ENCODE measurements around the gene HDAC9. TPM values are rescaled to one million over a fixed set of nuclear protein-coding genes. Genes with fewer than 3 reads are reported as not detected.

Gene HDAC9
- polyA plus RNA-seq, 3 donors: 41.7 to 51.2 (median 44.2) TPM

- DNase-seq: no peak
- Mint-ChIP-seq H3K27ac (no peak overlapping the region), H3K27me3 (ENCODE audit: low read depth in 3 of 3) (peaks cover 0 to 2% (median 0%) of the 10 kb centered on the region in 3 donors), H3K4me3 (no peak overlapping the region), H3K9me3 (peaks cover 0 to 14% (median 4%) of the 10 kb centered on the region in 7 donors), H3K36me3 (no peaks in the 10 kb centered on the region), H3K4me1 (no peaks in the 10 kb centered on the region)
- WGBS (ENCODE audit: insufficient coverage): no CpG with 5 or more reads among the region's 1 CpG
- intact Hi-C loops (cut with micrococcal nuclease): no loop called here
- Histone ChIP-seq H3K9me3 (replicated peaks in 1 of 2; ENCODE audit: control insufficient read depth in 1 of 2, insufficient read depth in 1 of 2, low read length in 2 of 2) (peaks cover 5 to 8% of the 10 kb centered on the region in 2 donors), H3K4me3 (replicated peaks in 1 of 3; ENCODE audit: low read depth in 2 of 3, low read length in 3 of 3) (no peak overlapping the region), H2AFZ (ENCODE audit: insufficient read depth, low read depth, low read length, poor library complexity, severe bottlenecking) (no peak overlapping the region), H3K9ac (ENCODE audit: insufficient read depth, low read length, poor library complexity, severe bottlenecking) (no peak overlapping the region), H3K79me2 (ENCODE audit: insufficient read depth, low read length) (no peaks in the 10 kb centered on the region), H3K4me1 (ENCODE audit: control insufficient read depth in 1 of 2, insufficient read depth in 2 of 2, low read length in 2 of 2) (no peaks in the 10 kb centered on the region), H3K27ac (ENCODE audit: low read depth in 1 of 2, low read length in 2 of 2) (no peak overlapping the region), H3K36me3 (replicated peaks in 1 of 2; ENCODE audit: control insufficient read depth in 1 of 2, insufficient read depth in 2 of 2, low read length in 2 of 2) (no peaks in the 10 kb centered on the region), H3K4me2 (replicated peaks; ENCODE audit: extremely low read depth, low read length, poor library complexity, severe bottlenecking) (no peak overlapping the region), H4K20me1 (ENCODE audit: insufficient read depth, low read length) (no peaks in the 10 kb centered on the region), H3K27me3 (ENCODE audit: control insufficient read depth in 2 of 2, insufficient read depth in 2 of 2, low read length in 2 of 2) (no peaks in the 10 kb centered on the region)
- no peak for TF ChIP-seq CTCF (IDR thresholded peaks at IDR 0.05)
Measured at GRCh38 chr7:18971839-18972238, 476.3 kb downstream of the HDAC9 start.

- H3K9me3 ChIP-seq (replicated peaks in 1 of 2; ENCODE audit: control insufficient read depth in 1 of 2, insufficient read depth in 1 of 2, low read length in 2 of 2): peaks cover 4 to 5% of the 10 kb centered on the region in 2 donors
- intact Hi-C loops (cut with micrococcal nuclease): no loop called here
- H4K20me1 ChIP-seq (ENCODE audit: insufficient read depth, low read length): no peaks in the 10 kb centered on the region
- H3K27ac ChIP-seq (ENCODE audit: low read depth in 1 of 2, low read length in 2 of 2): no peak overlapping the region
- Mint-ChIP-seq H3K4me3 (no peak overlapping the region), H3K9me3 (peaks cover 2 to 14% (median 4%) of the 10 kb centered on the region in 7 donors), H3K27me3 (ENCODE audit: low read depth in 3 of 3) (no peaks in the 10 kb centered on the region), H3K27ac (no peak overlapping the region), H3K4me1 (no peaks in the 10 kb centered on the region), H3K36me3 (no peaks in the 10 kb centered on the region)
- 100% methylated on average over 1 of the region's 1 CpG for WGBS (ENCODE audit: insufficient coverage)
- no peaks in the 10 kb centered on the region for H3K36me3 ChIP-seq (replicated peaks in 1 of 2; ENCODE audit: control insufficient read depth in 1 of 2, insufficient read depth in 2 of 2, low read length in 2 of 2)
- no peaks in the 10 kb centered on the region for H3K4me1 ChIP-seq (ENCODE audit: control insufficient read depth in 1 of 2, insufficient read depth in 2 of 2, low read length in 2 of 2)
- H3K4me3 ChIP-seq (replicated peaks in 1 of 3; ENCODE audit: low read depth in 2 of 3, low read length in 3 of 3): no peak overlapping the region
- H3K9ac ChIP-seq (ENCODE audit: insufficient read depth, low read length, poor library complexity, severe bottlenecking): no peak overlapping the region
- no peak overlapping the region for H3K4me2 ChIP-seq (replicated peaks; ENCODE audit: extremely low read depth, low read length, poor library complexity, severe bottlenecking)
- no peak for DNase-seq
- no peak overlapping the region for H2AFZ ChIP-seq (ENCODE audit: insufficient read depth, low read depth, low read length, poor library complexity, severe bottlenecking)
- no peaks in the 10 kb centered on the region for H3K27me3 ChIP-seq (ENCODE audit: control insufficient read depth in 2 of 2, insufficient read depth in 2 of 2, low read length in 2 of 2)
- no peak for TF ChIP-seq CTCF (IDR thresholded peaks at IDR 0.05)
- H3K79me2 ChIP-seq (ENCODE audit: insufficient read depth, low read length): no peaks in the 10 kb centered on the region
Measured at GRCh38 chr7:18974803-18975202, 479.3 kb downstream of the HDAC9 start.
